CD8-positive, alpha-beta memory T cell (primary cell): ENCODE measurements around the gene PAIP2B. TPM values are rescaled to one million over a fixed set of nuclear protein-coding genes. Genes with fewer than 3 reads are reported as not detected.
"Not testable (repeated sequence)": the region's sequence is repeated elsewhere in the genome, so short reads cannot be mapped to it uniquely, and the experiment has no call there.

Experiments
- CTCF ChIA-PET: fragments of 350-600 bp; sonication (Branson Sonifier 250); formaldehyde crosslinking; loops from one replicate; lab custom pipeline; 2021; ENCODE audit warnings: antibody characterized with exemption; lab: Charles Lee
- POLR2A ChIA-PET: fragments of 350-600 bp; sonication (Branson Sonifier 250); formaldehyde crosslinking; loops from one replicate; lab custom pipeline; 2021; ENCODE audit warnings: antibody characterized with exemption; lab: Charles Lee
- DNase-seq, 5 donors: peaks; one replicate each; pipeline versions ENCODE4 v3.0.0 to v3.0.0-alpha.2; 2020 to 2022; ENCODE audit warnings: mixed read lengths in 1 of 5
- H3K27ac ChIP-seq: one replicate; pipeline ENCODE4 v1.7.0; 2013; ENCODE audit warnings: low read depth, mild to moderate bottlenecking, low read length, moderate library complexity
- H3K27me3 ChIP-seq: 2 replicates; pipeline ENCODE4 v1.7.0; 2013; ENCODE audit warnings: low read length, mild to moderate bottlenecking; ENCODE audit not compliant: insufficient read depth, poor library complexity, severe bottlenecking
- H3K36me3 ChIP-seq: 2 replicates; pipeline ENCODE4 v1.7.0; 2013; ENCODE audit warnings: mild to moderate bottlenecking, low read length, moderate library complexity; ENCODE audit not compliant: insufficient read depth
- H3K4me1 ChIP-seq: 2 replicates; pipeline ENCODE4 v1.7.0; 2013; ENCODE audit warnings: mild to moderate bottlenecking, low read length, moderate library complexity; ENCODE audit not compliant: insufficient read depth
- H3K4me3 ChIP-seq: 2 replicates; pipeline ENCODE4 v1.7.0; 2013; ENCODE audit warnings: mild to moderate bottlenecking, low read length
- H3K9me3 ChIP-seq: 2 replicates; pipeline ENCODE4 v1.7.0; 2013; ENCODE audit warnings: mild to moderate bottlenecking, low read length
- H3K27ac Mint-ChIP-seq, 8 donors: one replicate each; pipeline ENCODE4 v1.8.0; 2020 to 2021; ENCODE audit warnings: mixed read lengths in 8 of 8, mild to moderate bottlenecking in 6 of 8, inconsistent platforms in 3 of 8, moderate library complexity in 3 of 8
- H3K27me3 Mint-ChIP-seq, 2 donors: one replicate each; pipeline ENCODE4 v1.8.0; 2020 to 2021; ENCODE audit warnings: mixed read lengths in 2 of 2, mild to moderate bottlenecking in 1 of 2, moderate library complexity in 1 of 2
- H3K36me3 Mint-ChIP-seq, 3 donors: one replicate each; pipeline ENCODE4 v1.8.0; 2020 to 2021; ENCODE audit warnings: mixed read lengths in 3 of 3, inconsistent platforms in 1 of 3, mild to moderate bottlenecking in 1 of 3
- H3K4me1 Mint-ChIP-seq, 3 donors: one replicate each; pipeline ENCODE4 v1.8.0; 2020 to 2021; ENCODE audit warnings: mixed read lengths in 3 of 3, inconsistent platforms in 1 of 3, mild to moderate bottlenecking in 1 of 3
- H3K4me3 Mint-ChIP-seq, 7 donors: one replicate each; pipeline ENCODE4 v1.8.0; 2020 to 2021; ENCODE audit warnings: mixed read lengths in 7 of 7, mild to moderate bottlenecking in 6 of 7, moderate library complexity in 4 of 7, inconsistent platforms in 2 of 7
- H3K9me3 Mint-ChIP-seq, 5 donors: one replicate each; pipeline ENCODE4 v1.8.0; 2020 to 2022; ENCODE audit warnings: mixed read lengths in 5 of 5, mild to moderate bottlenecking in 3 of 5, moderate library complexity in 2 of 5, inconsistent platforms in 1 of 5
- polyA plus RNA-seq: library from polyadenylated mRNA; unstranded; fragments of 300-500 nt; fragmentation: Illumina TruSeq; gene quantifications from one replicate; pipeline ENCODE4 v1.2.3, GENCODE V29; 2021
- total RNA-seq, 2 experiments: library from RNA; stranded (reverse); gene quantifications; one replicate each; pipeline ENCODE4 v1.2.3, GENCODE V29; 2021

PAIP2B gene
- total and polyA plus RNA-seq, 3 experiments from 2014 or later, result 2.1 to 2.3 (median 2.2) TPM

GRCh38 chr2:71186973-71187372 lies 39.9 kb downstream of the PAIP2B start:
- Histone ChIP-seq H3K9me3 (no peaks in the 10 kb centered on the region), H3K4me1 (no peaks in the 10 kb centered on the region), H3K4me3 (no peak overlapping the region), H3K36me3 (no peaks in the 10 kb centered on the region), H3K27me3 (no peaks in the 10 kb centered on the region), H3K27ac (no peak overlapping the region)
- Mint-ChIP-seq H3K4me1 (no peaks in the 10 kb centered on the region), H3K36me3 (peaks cover 0 to 15% (median 10%) of the 10 kb centered on the region in 3 donors), H3K27ac (no peak overlapping the region), H3K9me3 (no peaks in the 10 kb centered on the region), H3K27me3 (no peaks in the 10 kb centered on the region), H3K4me3 (no peak overlapping the region)
- ChIA-PET POLR2A (no interaction called here), CTCF (no interaction called here)
- no peak for DNase-seq

- CTCF ChIA-PET, H3K27ac ChIP-seq, POLR2A ChIA-PET, H3K9me3 Mint-ChIP-seq, DNase-seq, H3K4me1 ChIP-seq, H3K27ac Mint-ChIP-seq, H3K27me3 Mint-ChIP-seq, H3K27me3 ChIP-seq, H3K9me3 ChIP-seq, H3K36me3 ChIP-seq, H3K4me3 ChIP-seq, H3K4me1 Mint-ChIP-seq, H3K4me3 Mint-ChIP-seq: not testable (repeated sequence)
- peaks cover 0 to 12% (median 10%) of the 10 kb centered on the region in 3 donors for H3K36me3 Mint-ChIP-seq
These were observed 43.4 kb downstream of the PAIP2B start for GRCh38 chr2:71183306-71184115.

GRCh38 chr2:71181316-71181715 lies 45.6 kb downstream of the PAIP2B start:
- Histone ChIP-seq H3K36me3 (no peaks in the 10 kb centered on the region), H3K4me3 (no peak overlapping the region), H3K27me3 (no peaks in the 10 kb centered on the region), H3K9me3 (no peaks in the 10 kb centered on the region), H3K27ac (no peak overlapping the region), H3K4me1 (no peaks in the 10 kb centered on the region)
- no peaks in the 10 kb centered on the region for H3K9me3 Mint-ChIP-seq
- H3K4me1 Mint-ChIP-seq, result no peaks in the 10 kb centered on the region
- H3K27ac Mint-ChIP-seq, result peak overlapping the region in 1 of 8 donors; percentile 38
- H3K36me3 Mint-ChIP-seq, result no peaks in the 10 kb centered on the region
- ChIA-PET CTCF (no interaction called here), POLR2A (no interaction called here)
- DNase-seq, result no peak
- H3K4me3 Mint-ChIP-seq, result no peak overlapping the region
- H3K27me3 Mint-ChIP-seq, result peaks cover 5 to 10% of the 10 kb centered on the region in 2 donors

GRCh38 chr2:71178836-71179235 lies 48.1 kb downstream of the PAIP2B start:
- H3K9me3 ChIP-seq, H3K9me3 Mint-ChIP-seq, H3K36me3 ChIP-seq, H3K27me3 ChIP-seq, H3K4me3 ChIP-seq, POLR2A ChIA-PET, DNase-seq, H3K36me3 Mint-ChIP-seq, H3K4me3 Mint-ChIP-seq, H3K27ac ChIP-seq, H3K4me1 ChIP-seq, H3K27ac Mint-ChIP-seq, H3K4me1 Mint-ChIP-seq, CTCF ChIA-PET: not testable (repeated sequence)
- H3K27me3 Mint-ChIP-seq, result peaks cover 14 to 18% of the 10 kb centered on the region in 2 donors

GRCh38 chr2:71174207-71174606 lies 52.7 kb downstream of the PAIP2B start:
- Mint-ChIP-seq H3K4me1 (no peaks in the 10 kb centered on the region), H3K36me3 (no peaks in the 10 kb centered on the region), H3K4me3 (no peak overlapping the region), H3K9me3 (no peaks in the 10 kb centered on the region), H3K27ac (no peak overlapping the region), H3K27me3 (peaks cover 18 to 22% of the 10 kb centered on the region in 2 donors)
- Histone ChIP-seq H3K27ac (no peak overlapping the region), H3K27me3 (no peaks in the 10 kb centered on the region), H3K9me3 (no peaks in the 10 kb centered on the region), H3K4me3 (no peak overlapping the region), H3K4me1 (no peaks in the 10 kb centered on the region), H3K36me3 (no peaks in the 10 kb centered on the region)
- POLR2A ChIA-PET, result no interaction called here
- CTCF ChIA-PET, result no interaction called here
- no peak for DNase-seq

- ChIA-PET POLR2A (no interaction called here), CTCF (no interaction called here)
- Histone ChIP-seq H3K9me3 (no peaks in the 10 kb centered on the region), H3K4me3 (no peak overlapping the region), H3K27me3 (no peaks in the 10 kb centered on the region), H3K27ac (no peak overlapping the region), H3K36me3 (no peaks in the 10 kb centered on the region), H3K4me1 (no peaks in the 10 kb centered on the region)
- Mint-ChIP-seq H3K27ac (no peak overlapping the region), H3K9me3 (no peaks in the 10 kb centered on the region), H3K4me1 (no peaks in the 10 kb centered on the region), H3K27me3 (peaks cover 15 to 18% of the 10 kb centered on the region in 2 donors), H3K4me3 (no peak overlapping the region), H3K36me3 (no peaks in the 10 kb centered on the region)
- no peak for DNase-seq
These were observed 53.8 kb downstream of the PAIP2B start for GRCh38 chr2:71173096-71173495.

- Mint-ChIP-seq H3K4me1 (no peaks in the 10 kb centered on the region), H3K9me3 (no peaks in the 10 kb centered on the region), H3K27me3 (peaks cover 10 to 13% of the 10 kb centered on the region in 2 donors), H3K36me3 (no peaks in the 10 kb centered on the region), H3K4me3 (no peak overlapping the region), H3K27ac (no peak overlapping the region)
- no peaks in the 10 kb centered on the region for H3K9me3 ChIP-seq
- H3K4me1 ChIP-seq, result no peaks in the 10 kb centered on the region
- H3K27me3 ChIP-seq, result no peaks in the 10 kb centered on the region
- ChIA-PET POLR2A (no interaction called here), CTCF (no interaction called here)
- H3K36me3 ChIP-seq, result no peaks in the 10 kb centered on the region
- H3K4me3 ChIP-seq, result no peak overlapping the region
- no peak for DNase-seq
- H3K27ac ChIP-seq, result no peak overlapping the region
These were observed 60.1 kb downstream of the PAIP2B start for GRCh38 chr2:71166812-71167211.

DNA sequence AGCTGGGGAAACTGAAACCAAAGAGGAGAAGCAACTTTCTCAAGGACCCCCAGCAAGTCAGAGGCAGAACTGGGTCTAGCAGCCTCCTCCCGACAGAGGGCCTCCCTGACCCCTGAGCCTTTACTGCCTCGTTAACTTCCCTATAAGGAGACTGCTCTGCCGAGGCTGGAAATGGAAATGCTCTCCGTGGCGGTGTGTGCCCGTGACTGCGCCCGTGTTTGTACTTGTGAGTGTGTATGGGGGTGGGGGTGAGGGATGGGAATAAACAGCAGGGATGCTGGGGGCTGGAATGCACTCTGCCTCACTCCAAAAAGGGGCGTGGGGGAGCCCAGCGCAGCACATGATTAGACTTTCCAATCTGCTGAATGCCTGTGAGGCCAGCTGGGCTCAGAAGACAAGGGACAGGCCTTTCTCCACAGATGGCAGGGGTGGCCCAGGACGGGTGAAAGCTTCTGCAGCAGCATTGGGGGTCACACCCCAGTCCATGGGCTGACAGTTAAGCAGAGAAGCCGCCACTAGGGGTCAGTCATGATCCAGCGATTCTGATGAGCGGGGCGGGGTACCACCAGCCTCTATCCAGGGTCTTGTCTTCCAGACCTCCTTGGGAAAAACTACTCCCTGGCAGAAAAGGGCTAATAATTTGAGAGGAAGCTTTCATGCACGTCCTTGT lies 69.6 kb downstream of the PAIP2B start:
- H3K36me3 Mint-ChIP-seq, result no peaks in the 10 kb centered on the region
- Histone ChIP-seq H3K27ac (no peak overlapping the region), H3K9me3 (no peaks in the 10 kb centered on the region), H3K36me3 (no peaks in the 10 kb centered on the region), H3K27me3 (no peaks in the 10 kb centered on the region), H3K4me1 (peaks cover 5% of the 10 kb centered on the region), H3K4me3 (no peak overlapping the region)
- H3K4me3 Mint-ChIP-seq, result no peak overlapping the region
- H3K4me1 Mint-ChIP-seq, result peaks cover 7 to 9% (median 8%) of the 10 kb centered on the region in 3 donors
- H3K9me3 Mint-ChIP-seq, result no peaks in the 10 kb centered on the region
- CTCF ChIA-PET, result interaction anchor here (1.5 kb wide), 1 partner anchor 13 kb away, joined by 4 read pairs; no protein-coding TSS in a partner anchor
- peaks cover 9 to 15% of the 10 kb centered on the region in 2 donors for H3K27me3 Mint-ChIP-seq
- DNase-seq, result peak; percentile 24 to 61 (median 29)
- POLR2A ChIA-PET, result no interaction called here
- peak overlapping the region in 1 of 8 donors; percentile 3 for H3K27ac Mint-ChIP-seq
